HepG2 (cell line): ENCODE data around the gene RMND5A. TPM values are rescaled to one million over a fixed set of nuclear protein-coding genes. Genes with fewer than 3 reads are reported as not detected.
A peak's percentile ranks its signal among the peaks of the same experiment; 100 is the strongest.

Experiments
- CBX1 ChIP-seq: IDR thresholded peaks from one replicate; pipeline ENCODE4 v1.6.1; 2016; ENCODE audit warnings: antibody characterized with exemption, low read depth
- ETV6 ChIP-seq: sonication (generic); formaldehyde crosslinking; conservative IDR thresholded peaks from 2 replicates; pipeline ENCODE4 v1.4.0; 2020; ENCODE audit warnings: missing genetic modification reagents
- GATAD2A ChIP-seq: IDR thresholded peaks from 2 replicates; pipeline ENCODE4 v1.6.1; 2016
- ISX ChIP-seq: sonication (generic); formaldehyde crosslinking; conservative IDR thresholded peaks from 2 replicates; pipeline ENCODE4 v1.5.0; 2020; ENCODE audit warnings: missing genetic modification reagents
- TGIF2 ChIP-seq: IDR thresholded peaks from 2 replicates; pipeline ENCODE4 v1.6.1; 2016; ENCODE audit warnings: control low read depth, missing compliant biosample characterization
- ZNF333 ChIP-seq: sonication (generic); formaldehyde crosslinking; IDR thresholded peaks from 2 replicates; pipeline ENCODE4 v1.4.0; 2020; ENCODE audit warnings: mild to moderate bottlenecking, missing genetic modification reagents, borderline replicate concordance
- ZNF335 ChIP-seq: sonication (generic); formaldehyde crosslinking; IDR thresholded peaks from 2 replicates; pipeline ENCODE4 v1.4.0; 2020; ENCODE audit warnings: missing genetic modification reagents
- ZNF552 ChIP-seq: sonication (generic); formaldehyde crosslinking; IDR thresholded peaks from 2 replicates; pipeline ENCODE4 v1.9.0; 2022; ENCODE audit warnings: missing genetic modification reagents, mild to moderate bottlenecking, borderline replicate concordance
- ZNF660 ChIP-seq: sonication (generic); formaldehyde crosslinking; IDR thresholded peaks from 2 replicates; pipeline ENCODE4 v1.5.1; 2020; ENCODE audit warnings: mild to moderate bottlenecking, low read depth, missing genetic modification reagents, borderline replicate concordance
- polyA plus RNA-seq, 8 experiments: library from polyadenylated mRNA; depleted of rRNA in 3 of 8; stranded (reverse) in 7 of 8; unstranded in 1 of 8; fragments of >200 nt; fragmentation: Illumina TruSeq in 4 of 8; extraction: Trizol in 4 of 8; gene quantifications; 2 replicates each; pipeline versions ENCODE4 v1.2.1 to v1.2.3, GENCODE V29; 2011 to 2016; ENCODE audit warnings: low read depth in 4 of 8, missing spikeins in 1 of 8, mixed read lengths in 1 of 8; ENCODE audit not compliant: insufficient read depth in 1 of 8
- total RNA-seq, 5 experiments: library from RNA; depleted of rRNA; stranded (reverse); fragments of >200 nt; fragmentation: Illumina TruSeq; extraction: Trizol; gene quantifications; 2 replicates each; pipeline ENCODE4 v1.2.3, GENCODE V29; 2016; ENCODE audit warnings: low read depth in 1 of 5
- TF ChIP-seq, protein P1 (sequence below): sonication (generic); formaldehyde crosslinking; IDR thresholded peaks from 2 replicates; pipeline ENCODE4 v1.5.0; 2020; ENCODE audit warnings: mild to moderate bottlenecking, low read depth, missing genetic modification reagents, borderline replicate concordance
- TF ChIP-seq, protein P2 (sequence below): sonication (generic); formaldehyde crosslinking; IDR thresholded peaks from 2 replicates; pipeline ENCODE4 v1.4.0; 2020; ENCODE audit warnings: missing genetic modification reagents
- TF ChIP-seq, protein P3 (sequence below): sonication (generic); formaldehyde crosslinking; IDR thresholded peaks from 2 replicates; pipeline ENCODE4 v1.4.0; 2020; ENCODE audit warnings: missing genetic modification reagents
- TF ChIP-seq, protein P4 (sequence below): IDR thresholded peaks from 2 replicates; pipeline ENCODE4 v1.6.1; 2016

Gene RMND5A
- total and polyA plus RNA-seq, 2 of the 13 experiments (the other 11 are each of a cell fraction or from before 2014, with no cell fraction given): 31.0 to 66.4 TPM

DNA sequence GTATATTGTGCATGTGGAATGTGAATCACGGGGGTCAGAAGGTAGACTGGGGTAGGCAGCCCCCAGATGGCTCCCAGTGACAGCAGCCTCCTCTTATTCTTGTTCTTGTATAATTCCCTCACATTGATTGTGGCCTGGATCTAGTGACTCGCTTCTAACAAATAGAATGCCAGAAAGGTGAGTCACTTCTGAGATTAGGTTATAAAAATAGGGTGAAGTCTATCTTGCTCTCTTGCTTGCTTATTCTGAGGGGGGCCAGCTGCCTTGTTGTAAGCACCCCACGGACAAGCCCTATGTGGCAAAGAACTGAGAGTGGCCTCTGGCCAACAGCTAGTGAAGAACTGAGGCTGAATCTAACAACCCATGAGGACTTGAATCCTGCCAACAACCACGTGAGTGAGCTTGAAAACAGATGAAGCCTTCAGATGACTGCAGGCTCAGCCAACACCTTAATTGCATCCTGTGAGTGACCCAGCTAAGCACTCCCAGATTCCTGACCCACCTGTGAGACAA is 15.6 kb upstream of the RMND5A start (continued):
- TF ChIP-seq, protein P1, sequence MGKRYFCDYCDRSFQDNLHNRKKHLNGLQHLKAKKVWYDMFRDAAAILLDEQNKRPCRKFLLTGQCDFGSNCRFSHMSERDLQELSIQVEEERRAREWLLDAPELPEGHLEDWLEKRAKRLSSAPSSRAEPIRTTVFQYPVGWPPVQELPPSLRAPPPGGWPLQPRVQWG (CRISPR knock-in tag): no peak
- TF ChIP-seq GATAD2A: peak; percentile 9; the same call in 1 of the 2 replicates
- TF ChIP-seq, protein P2, sequence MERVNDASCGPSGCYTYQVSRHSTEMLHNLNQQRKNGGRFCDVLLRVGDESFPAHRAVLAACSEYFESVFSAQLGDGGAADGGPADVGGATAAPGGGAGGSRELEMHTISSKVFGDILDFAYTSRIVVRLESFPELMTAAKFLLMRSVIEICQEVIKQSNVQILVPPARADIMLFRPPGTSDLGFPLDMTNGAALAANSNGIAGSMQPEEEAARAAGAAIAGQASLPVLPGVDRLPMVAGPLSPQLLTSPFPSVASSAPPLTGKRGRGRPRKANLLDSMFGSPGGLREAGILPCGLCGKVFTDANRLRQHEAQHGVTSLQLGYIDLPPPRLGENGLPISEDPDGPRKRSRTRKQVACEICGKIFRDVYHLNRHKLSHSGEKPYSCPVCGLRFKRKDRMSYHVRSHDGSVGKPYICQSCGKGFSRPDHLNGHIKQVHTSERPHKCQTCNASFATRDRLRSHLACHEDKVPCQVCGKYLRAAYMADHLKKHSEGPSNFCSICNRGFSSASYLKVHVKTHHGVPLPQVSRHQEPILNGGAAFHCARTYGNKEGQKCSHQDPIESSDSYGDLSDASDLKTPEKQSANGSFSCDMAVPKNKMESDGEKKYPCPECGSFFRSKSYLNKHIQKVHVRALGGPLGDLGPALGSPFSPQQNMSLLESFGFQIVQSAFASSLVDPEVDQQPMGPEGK (CRISPR knock-in tag): 0 out of 2 replicates have a peak, but pooled peaks have one; percentile 28
- no peak for TF ChIP-seq ETV6 (CRISPR knock-in tag)
- TF ChIP-seq CBX1: no peak
- no peak for TF ChIP-seq ZNF660
- TF ChIP-seq ZNF333 (CRISPR knock-in tag): no peak
- TF ChIP-seq TGIF2 (CRISPR knock-in tag): no peak
- peak; percentile 16; the same call in 1 of the 2 replicates for TF ChIP-seq ZNF335
- TF ChIP-seq, protein P3, sequence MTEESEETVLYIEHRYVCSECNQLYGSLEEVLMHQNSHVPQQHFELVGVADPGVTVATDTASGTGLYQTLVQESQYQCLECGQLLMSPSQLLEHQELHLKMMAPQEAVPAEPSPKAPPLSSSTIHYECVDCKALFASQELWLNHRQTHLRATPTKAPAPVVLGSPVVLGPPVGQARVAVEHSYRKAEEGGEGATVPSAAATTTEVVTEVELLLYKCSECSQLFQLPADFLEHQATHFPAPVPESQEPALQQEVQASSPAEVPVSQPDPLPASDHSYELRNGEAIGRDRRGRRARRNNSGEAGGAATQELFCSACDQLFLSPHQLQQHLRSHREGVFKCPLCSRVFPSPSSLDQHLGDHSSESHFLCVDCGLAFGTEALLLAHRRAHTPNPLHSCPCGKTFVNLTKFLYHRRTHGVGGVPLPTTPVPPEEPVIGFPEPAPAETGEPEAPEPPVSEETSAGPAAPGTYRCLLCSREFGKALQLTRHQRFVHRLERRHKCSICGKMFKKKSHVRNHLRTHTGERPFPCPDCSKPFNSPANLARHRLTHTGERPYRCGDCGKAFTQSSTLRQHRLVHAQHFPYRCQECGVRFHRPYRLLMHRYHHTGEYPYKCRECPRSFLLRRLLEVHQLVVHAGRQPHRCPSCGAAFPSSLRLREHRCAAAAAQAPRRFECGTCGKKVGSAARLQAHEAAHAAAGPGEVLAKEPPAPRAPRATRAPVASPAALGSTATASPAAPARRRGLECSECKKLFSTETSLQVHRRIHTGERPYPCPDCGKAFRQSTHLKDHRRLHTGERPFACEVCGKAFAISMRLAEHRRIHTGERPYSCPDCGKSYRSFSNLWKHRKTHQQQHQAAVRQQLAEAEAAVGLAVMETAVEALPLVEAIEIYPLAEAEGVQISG: peak; percentile 14; the same call in 1 of the 2 replicates
- no peak for TF ChIP-seq ISX
- TF ChIP-seq, protein P4, sequence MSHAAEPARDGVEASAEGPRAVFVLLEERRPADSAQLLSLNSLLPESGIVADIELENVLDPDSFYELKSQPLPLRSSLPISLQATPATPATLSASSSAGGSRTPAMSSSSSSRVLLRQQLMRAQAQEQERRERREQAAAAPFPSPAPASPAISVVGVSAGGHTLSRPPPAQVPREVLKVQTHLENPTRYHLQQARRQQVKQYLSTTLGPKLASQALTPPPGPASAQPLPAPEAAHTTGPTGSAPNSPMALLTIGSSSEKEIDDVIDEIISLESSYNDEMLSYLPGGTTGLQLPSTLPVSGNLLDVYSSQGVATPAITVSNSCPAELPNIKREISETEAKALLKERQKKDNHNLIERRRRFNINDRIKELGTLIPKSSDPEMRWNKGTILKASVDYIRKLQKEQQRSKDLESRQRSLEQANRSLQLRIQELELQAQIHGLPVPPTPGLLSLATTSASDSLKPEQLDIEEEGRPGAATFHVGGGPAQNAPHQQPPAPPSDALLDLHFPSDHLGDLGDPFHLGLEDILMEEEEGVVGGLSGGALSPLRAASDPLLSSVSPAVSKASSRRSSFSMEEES: no peak
- TF ChIP-seq ZNF552 (CRISPR knock-in tag): no peak
- TF ChIP-seq, all 625 proteins: peak for 12
